Measurements from ENCODE around the gene CDH23. TPM values are rescaled to one million over a fixed set of nuclear protein-coding genes. Genes with fewer than 3 reads are reported as not detected.

CDH23 gene
- total and polyA plus RNA-seq, 10 of the 15 experiments (the other 5 are each of a cell fraction or from before 2014, with no cell fraction given), result 0.09 to 0.40 (median 0.15) TPM; not detected in 1

- ChIA-PET CTCF (interaction anchor here (0.9 kb wide), 1 partner anchor 45 kb away, joined by 3 read pairs; no protein-coding TSS in a partner anchor), SMC1A (ENCODE audit: uncharacterized antibody, unreplicated experiment) (no interaction called here), RAD21 (ENCODE audit: unreplicated experiment) (no interaction called here), POLR2A (no interaction called here)
- H2AFZ ChIP-seq (ENCODE audit: control insufficient read depth, low read depth, low read length), result no peak overlapping the region
- 6% methylated on average over 5 of the region's 5 CpGs for WGBS (ENCODE audit: insufficient coverage, insufficient replicate concordance, low lambda C conversion rate, missing lambda C conversion rate)
- H3K79me2 ChIP-seq (ENCODE audit: control insufficient read depth, insufficient read depth, low read length), result no peaks in the 10 kb centered on the region
- H3K9me3 ChIP-seq (replicated peaks; ENCODE audit: control insufficient read depth, insufficient read depth, low read length), result no peaks in the 10 kb centered on the region
- BruUV-seq (replicated peaks), result no TSS peak
- FAIRE-seq (no peak), DNase-seq (ENCODE audit: low read depth, low spot score) (no peak), ATAC-seq (no peak)
- no peak overlapping the region for H3K27ac ChIP-seq (ENCODE audit: control insufficient read depth, insufficient read depth)
- H3K27me3 ChIP-seq (replicated peaks in 1 of 2; ENCODE audit: control insufficient read depth in 2 of 2, insufficient read depth in 2 of 2, low read length in 1 of 2), result peaks cover 0 to 10% of the 10 kb centered on the region in 2 experiments; a peak in 3 of 4 replicates
- TF ChIP-seq RBBP5 (conservative IDR thresholded peaks at IDR 0.05) (no peak), RAD51 (IDR thresholded peaks at IDR 0.05) (no peak), NFIC (IDR thresholded peaks at IDR 0.05; ENCODE audit: low read depth, low read length) (no peak), NR2F1 (conservative IDR thresholded peaks at IDR 0.05) (no peak), MAX (IDR thresholded peaks at IDR 0.05; ENCODE audit: low read depth, low read length) (no peak), HCFC1 (IDR thresholded peaks at IDR 0.05; ENCODE audit: low read length) (no peak), LARP7 (IDR thresholded peaks at IDR 0.05) (no peak), CREB1 (IDR thresholded peaks at IDR 0.05; ENCODE audit: low read depth) (no peak), PKNOX1 (IDR thresholded peaks at IDR 0.05) (no peak), SMARCA5 (IDR thresholded peaks at IDR 0.05) (no peak), BCL3 (IDR thresholded peaks at IDR 0.05; ENCODE audit: borderline replicate concordance, insufficient read depth, low read depth, low read length, poor library complexity, severe bottlenecking) (no peak), CEBPZ (IDR thresholded peaks at IDR 0.05; ENCODE audit: low read depth, low read length) (no peak), CHD2 (IDR thresholded peaks at IDR 0.05; ENCODE audit: borderline replicate concordance, low read depth, low read length) (no peak)
- H4K20me1 ChIP-seq (ENCODE audit: control insufficient read depth, insufficient read depth), result no peaks in the 10 kb centered on the region; the same call in 1 of the 2 replicates
- no peak overlapping the region for H3K4me3 ChIP-seq
- intact Hi-C loops (cut with micrococcal nuclease; ENCODE audit: unreplicated experiment) (no loop called here), in situ Hi-C loops (cut with MboI) (no loop called here)
- H3K4me2 ChIP-seq (ENCODE audit: control insufficient read depth, insufficient read depth), result no peak overlapping the region
- H3K4me1 ChIP-seq (ENCODE audit: control insufficient read depth, insufficient read depth, low read length), result no peaks in the 10 kb centered on the region
- H3K36me3 ChIP-seq (ENCODE audit: control insufficient read depth in 2 of 2, insufficient read depth in 2 of 2, low read length in 1 of 2), result no peaks in the 10 kb centered on the region
- no peak overlapping the region for H3K9ac ChIP-seq (ENCODE audit: control insufficient read depth, insufficient read depth, low read length)
These were observed 129.0 kb downstream of the CDH23 start for GRCh38 chr10:71525721-71526120.

Data from GM12878 (cell line).